Activated CD4-positive, alpha-beta T cell treated with anti-CD3 and anti-CD28 coated beads for 24 hours (primary cell): ENCODE results near the gene NHEJ1.

Source experiments
- DNase-seq, 2 donors: peaks; one replicate each; pipeline ENCODE4 v3.0.0-alpha.2; 2020; ENCODE audit warnings: low read depth in 2 of 2

Gene NHEJ1

GRCh38 chr2:219058541-219059374 lies 101.9 kb downstream of the NHEJ1 start:
- no peak for DNase-seq

DNA sequence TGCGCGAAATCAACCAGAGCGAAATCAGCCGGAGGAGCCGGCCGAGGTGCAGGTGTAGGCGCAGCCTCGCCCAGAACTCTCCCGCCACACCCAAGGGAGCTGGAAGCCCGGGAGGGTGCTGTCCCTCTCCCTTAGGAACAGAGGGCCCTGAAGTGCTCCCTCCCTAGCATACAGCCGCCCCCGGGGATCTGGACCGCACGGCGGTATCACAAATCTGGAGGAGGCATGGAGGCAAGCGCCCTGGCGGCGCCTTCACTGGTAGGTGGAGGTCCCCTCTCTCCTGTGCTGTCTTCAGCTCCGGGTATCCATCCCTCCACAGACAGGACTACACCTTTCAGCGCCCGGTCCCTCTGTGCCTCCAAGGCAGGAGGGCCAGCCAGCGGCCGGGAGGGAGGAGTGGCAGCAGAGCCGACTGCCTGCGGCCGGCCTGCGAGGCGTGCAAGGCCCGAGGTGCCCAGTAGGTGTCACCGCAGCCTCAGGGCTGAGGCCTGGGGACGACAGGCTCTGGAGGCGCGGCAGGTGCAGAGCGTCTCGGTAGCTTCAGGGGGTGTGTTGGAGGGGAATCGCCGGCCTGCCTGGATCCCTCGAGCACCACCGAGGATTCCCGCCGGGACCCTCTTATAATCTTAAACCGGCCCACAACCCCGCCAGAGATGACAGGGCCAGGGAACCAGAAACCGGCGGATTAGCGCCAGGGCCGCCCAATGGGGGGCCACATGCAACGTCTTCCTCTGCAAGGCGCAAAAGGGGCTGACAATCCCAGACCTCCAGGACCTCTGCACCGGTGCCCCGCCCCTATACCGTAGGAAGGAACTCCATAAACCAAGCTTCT lies 102.7 kb downstream of the NHEJ1 start:
- peak; percentile 66 to 80 for DNase-seq

DNA sequence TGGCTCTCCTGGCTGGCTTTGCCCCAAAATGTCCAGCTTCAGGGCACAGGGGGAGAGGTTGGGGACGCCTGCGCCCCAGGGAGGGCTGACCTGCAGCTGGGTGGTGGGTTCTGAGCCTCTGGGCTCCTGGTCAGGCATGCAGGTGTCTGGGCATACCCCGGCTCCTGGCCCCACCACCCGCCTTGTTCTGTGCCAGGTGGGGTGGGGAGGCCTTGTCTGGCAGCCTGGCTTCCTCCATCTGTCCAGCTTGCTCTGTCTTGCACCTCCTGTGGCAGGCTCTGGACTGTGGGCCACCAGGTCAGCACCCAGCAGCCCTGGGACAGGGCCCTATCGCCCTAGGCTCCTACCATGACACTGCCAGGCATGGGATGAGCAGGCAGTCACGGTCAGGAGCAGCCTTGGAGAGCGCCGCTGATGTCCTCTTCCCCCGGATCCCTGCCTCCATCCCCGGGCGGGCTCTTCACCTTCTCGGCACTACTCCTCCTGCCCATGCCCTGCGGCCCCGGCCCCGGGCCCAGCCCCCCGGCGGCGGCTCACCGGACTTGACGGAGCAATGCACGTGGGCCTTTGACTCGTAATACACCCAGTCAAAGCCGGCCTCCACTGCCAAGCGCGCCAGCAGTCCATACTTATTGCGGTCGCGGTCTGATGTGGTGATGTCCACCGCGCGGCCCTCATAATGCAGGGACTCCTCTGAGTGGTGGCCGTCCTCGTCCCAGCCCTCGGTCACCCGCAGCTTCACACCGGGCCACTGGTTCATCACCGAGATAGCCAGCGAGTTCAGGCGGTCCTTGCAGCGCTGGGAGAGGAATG lies 103.5 kb downstream of the NHEJ1 start:
- DNase-seq, result no peak

DNA sequence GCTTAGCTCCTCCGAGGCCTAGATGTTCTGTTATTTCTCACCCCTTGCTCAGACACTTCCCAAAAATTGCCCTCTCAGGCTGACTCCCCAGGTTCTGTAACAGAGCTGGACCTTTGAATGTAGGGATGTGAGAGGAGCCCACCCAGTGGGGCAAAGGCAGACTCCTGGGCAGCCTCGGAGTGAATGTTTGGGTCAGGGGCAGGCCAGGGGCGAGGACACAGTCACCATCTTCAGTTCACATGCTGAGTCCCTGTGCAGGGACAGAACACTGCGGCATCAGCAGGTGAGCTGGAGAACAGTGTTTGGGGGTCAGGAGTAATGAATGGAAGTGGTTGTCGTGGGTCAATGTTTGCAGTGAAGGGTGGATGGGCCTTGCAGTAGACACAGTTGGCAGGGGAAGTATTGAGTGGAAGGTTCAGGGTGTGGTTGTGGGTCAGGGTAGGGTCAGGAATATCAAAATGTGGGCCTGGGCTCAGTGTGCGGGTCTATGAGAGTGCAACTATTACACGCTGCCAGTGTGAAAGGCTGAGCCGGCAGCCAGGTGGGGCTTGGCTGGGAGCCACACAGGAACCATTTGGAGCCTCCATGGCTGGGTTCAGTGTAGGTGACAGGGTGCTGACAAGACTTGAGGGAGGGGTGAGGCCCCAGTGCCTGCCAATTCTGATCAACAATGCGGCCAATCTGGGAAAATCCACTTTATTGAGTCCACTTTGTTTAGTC lies 104.3 kb downstream of the NHEJ1 start:
- DNase-seq, result no peak

DNA sequence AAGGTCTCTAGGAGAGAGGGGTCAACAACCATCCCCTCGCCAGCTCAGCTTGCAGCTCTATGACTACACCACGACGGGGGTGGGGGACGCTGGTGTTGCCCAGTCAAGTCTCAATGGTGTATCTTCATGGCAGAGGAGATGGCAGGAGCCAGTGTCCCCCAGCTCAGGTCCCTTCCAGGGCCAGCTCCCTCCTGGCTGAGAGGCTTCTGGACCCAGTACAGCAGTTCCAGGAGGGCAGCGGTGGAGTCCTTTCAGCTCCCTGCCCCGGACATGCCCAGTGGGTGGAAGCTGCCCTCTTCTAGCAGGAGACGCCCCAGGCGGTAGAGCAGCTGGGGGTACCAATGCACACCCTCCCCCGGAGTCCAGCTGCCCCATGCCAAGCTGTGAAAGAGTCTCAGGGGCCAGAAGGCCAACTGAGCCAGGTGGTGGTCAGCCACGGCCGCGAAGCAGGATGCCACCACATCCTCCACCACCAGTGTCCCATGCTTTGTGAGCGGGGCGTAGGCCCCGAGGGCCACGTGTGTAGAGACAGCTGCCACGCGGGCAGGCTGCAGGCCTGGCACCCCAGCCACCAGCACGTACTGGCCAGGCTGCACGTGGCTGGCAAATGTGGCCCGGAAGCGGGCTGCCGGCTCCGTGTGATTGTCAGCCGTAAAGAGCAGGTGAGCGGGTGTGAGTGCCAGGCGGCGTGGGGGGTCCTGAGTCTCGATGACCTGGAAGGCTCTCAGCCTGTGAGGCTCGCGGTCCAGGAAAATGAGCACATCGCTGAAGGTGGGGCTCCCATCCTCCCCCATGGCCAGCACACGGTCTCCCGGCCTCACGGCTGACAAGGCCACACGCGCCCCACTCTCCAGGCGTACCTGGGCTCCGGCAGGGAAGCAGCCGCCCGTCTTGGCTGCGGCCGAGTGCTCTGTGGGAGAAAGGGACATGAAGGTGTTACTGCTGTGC lies 105.4 kb downstream of the NHEJ1 start:
- DNase-seq, result no peak

- no peak for DNase-seq
Measured at GRCh38 chr2:219049282-219049681, 111.3 kb downstream of the NHEJ1 start.

- no peak for DNase-seq
Measured at GRCh38 chr2:219045937-219046550, 114.6 kb downstream of the NHEJ1 start.

DNA sequence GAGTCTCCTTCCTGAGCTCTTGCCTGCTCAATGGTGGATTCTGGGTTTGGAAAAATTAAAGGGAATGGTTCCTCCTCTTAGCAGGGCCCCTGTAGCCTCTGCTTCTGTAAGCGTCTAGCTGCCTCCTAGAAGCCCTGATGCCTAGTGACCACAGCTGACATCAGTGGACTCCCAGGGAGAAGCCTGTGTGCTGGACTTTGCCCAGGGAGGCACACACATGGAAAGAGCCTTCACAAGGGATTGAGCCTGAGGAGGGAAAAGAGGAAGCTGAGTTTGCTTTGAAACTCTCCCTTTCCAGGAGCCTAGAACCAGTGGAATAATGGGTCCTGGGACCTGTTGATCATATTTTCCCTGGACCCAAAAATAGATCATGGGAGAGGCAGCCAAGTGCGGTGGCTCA lies 117.9 kb downstream of the NHEJ1 start:
- no peak for DNase-seq

GRCh38 chr2:219042157-219042556 lies 118.5 kb downstream of the NHEJ1 start:
- no peak for DNase-seq

GRCh38 chr2:219041252-219041651 lies 119.4 kb downstream of the NHEJ1 start, which contains the start of gene CFAP65:
Gene CFAP65, minus strand, starts transcription at chr2:219041516. Its CDS starts 2,468 bp downstream, at chr2:219039048.
- DNase-seq, result no peak

DNA sequence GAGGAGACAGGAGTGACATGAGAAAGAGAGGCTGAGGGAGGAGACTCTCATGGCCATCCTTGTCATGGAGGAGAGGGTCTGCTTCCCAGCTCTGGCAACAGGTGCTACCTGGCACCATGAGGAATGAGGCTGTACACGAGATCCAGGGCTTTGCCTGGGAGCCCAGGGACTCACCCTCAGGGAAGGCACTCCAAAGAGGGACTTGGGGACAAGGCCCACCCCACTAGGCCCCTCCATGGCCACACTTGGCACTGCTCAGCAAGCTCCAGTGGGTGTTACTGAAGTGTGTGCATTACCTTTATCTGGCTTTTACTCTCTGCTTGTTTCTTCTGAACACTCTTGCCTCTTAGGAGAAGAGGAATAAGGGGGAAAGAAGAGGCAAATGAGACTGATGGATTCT lies 122.0 kb downstream of the NHEJ1 start:
- DNase-seq, result no peak

- DNase-seq, result no peak
Measured at GRCh38 chr2:219037783-219038499, 122.7 kb downstream of the NHEJ1 start.

GRCh38 chr2:219035942-219036341 lies 124.7 kb downstream of the NHEJ1 start:
- no peak for DNase-seq

DNA sequence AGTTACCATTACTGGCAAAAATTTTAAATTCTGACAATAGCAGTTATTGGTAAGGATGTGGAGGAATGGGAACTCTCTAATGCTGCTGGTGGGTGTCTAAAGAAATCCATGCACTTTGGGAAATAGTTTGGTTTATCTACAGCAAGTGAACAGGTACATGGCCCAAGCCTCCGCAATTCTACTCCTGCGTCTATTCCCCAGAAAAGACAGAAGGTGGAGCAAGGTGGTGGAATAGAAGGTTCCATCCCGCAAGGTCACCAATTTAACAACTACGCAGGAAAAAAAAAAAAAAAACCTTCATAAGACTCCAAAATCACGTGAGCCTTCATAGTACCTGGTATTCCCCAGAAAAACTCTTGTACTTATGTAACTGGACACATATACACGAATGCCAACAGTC lies 125.8 kb downstream of the NHEJ1 start:
- DNase-seq, result no peak

GRCh38 chr2:219032051-219032745 lies 128.4 kb downstream of the NHEJ1 start:
- no peak for DNase-seq

- no peak for DNase-seq
Measured at GRCh38 chr2:219031005-219031738, 129.4 kb downstream of the NHEJ1 start.

DNA sequence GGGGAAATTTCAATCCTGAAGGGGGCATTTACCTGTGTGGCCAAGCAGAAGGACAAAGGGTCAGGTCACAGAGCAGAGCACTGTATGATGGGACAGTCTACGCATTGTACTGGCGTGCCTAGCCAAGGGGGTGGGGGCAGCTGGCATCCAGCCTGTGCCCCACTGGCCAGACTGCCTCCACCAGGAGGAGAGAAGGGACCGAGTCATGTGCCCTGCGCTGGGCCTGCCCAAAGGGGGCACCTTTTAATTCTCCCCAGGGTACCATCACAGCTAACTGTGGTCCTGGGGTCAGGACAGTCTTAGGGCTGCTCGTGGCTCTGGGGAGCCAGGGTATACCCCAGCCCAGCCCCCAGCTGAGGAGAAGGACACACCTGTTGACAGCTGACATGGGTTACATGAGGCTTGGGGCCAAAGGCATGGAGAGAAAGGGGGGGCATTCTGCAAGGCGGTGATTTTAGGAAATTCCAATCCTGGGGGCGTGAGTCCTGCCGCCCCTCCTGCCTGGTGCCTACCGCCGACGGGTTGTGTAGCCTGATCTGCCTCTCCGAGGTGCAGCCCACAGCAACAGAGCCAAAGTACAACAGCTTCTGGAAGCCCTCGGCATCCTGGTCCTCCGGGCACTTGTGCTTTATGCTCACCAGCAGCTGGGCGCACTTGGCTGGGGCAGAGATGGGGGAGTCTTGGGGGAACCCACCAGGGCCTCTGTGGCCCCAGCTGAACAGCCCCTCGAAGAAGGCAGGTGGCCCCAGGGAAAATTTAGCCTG lies 130.3 kb downstream of the NHEJ1 start:
- no peak for DNase-seq
